ENCODE results near the gene ADGRV1.
"Not testable (repeated sequence)": the region's sequence is repeated elsewhere in the genome, so short reads cannot be mapped to it uniquely, and the experiment has no call there.

Gene ADGRV1

DNA sequence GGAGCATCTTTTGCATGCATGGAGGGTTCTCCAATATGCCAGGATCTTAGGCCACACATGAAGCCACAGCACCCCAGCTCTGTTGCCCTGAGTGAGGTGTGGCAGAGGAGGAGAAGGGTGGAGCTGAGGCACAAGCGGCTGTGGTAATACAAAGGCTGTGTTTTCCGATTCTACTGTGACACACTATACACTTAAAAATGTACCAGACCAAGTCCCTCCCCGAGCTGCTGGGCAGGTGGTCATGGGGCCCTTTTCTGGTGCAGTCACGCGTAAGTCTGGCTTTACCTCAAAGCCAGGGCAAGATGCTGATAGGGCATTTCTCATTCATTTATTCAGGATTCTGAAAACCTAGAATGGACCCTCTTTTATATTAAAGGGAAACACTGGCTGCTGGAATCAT lies 3.7 kb downstream of the ADGRV1 start:
- Histone ChIP-seq H3K4me2 (no peak overlapping the region), H3K4me3 (no peak overlapping the region), H3K36me3 (no peaks in the 10 kb centered on the region), H3K9me3 (peaks cover 8% of the 10 kb centered on the region), H4K20me1 (no peaks in the 10 kb centered on the region), H3K9ac (no peak overlapping the region), H3K27ac (no peak overlapping the region), H3K4me1 (no peaks in the 10 kb centered on the region), H3K27me3 (no peaks in the 10 kb centered on the region)
- TF ChIP-seq Cebpa-rat (IDR thresholded peaks at IDR 0.05): no peak

GRCh38 chr5:90563108-90563507 lies 4.5 kb downstream of the ADGRV1 start:
- no peak overlapping the region for H3K4me2 ChIP-seq
- no peak overlapping the region for H3K4me3 ChIP-seq
- peaks cover 8% of the 10 kb centered on the region for H3K9me3 ChIP-seq
- no peaks in the 10 kb centered on the region for H3K36me3 ChIP-seq
- TF ChIP-seq Cebpa-rat (IDR thresholded peaks at IDR 0.05): no peak
- H3K4me1 ChIP-seq: no peaks in the 10 kb centered on the region
- H3K27ac ChIP-seq: no peak overlapping the region
- no peaks in the 10 kb centered on the region for H3K27me3 ChIP-seq
- no peaks in the 10 kb centered on the region for H4K20me1 ChIP-seq
- H3K9ac ChIP-seq: no peak overlapping the region

DNA sequence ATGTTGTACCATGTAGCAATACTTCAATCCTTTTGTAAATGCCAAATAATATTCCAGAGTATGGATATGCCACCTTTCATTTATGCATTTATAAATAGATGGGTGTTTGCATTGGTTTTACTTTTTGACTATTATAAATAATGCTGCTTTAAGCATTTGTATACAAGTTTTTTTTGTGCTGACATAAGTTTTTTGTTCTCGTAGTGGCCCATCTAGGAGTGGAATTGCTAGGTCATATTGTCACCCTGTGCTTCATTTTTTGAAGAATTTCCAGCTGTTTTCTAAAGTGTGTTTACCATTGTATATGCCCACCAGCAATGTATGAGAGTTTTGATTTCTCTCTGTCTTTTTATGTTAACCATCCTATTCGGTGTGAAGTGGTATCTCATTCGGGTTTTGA lies 6.9 kb downstream of the ADGRV1 start:
- Histone ChIP-seq H3K4me2 (no peak overlapping the region), H3K36me3 (no peaks in the 10 kb centered on the region), H3K4me3 (no peak overlapping the region), H3K4me1 (no peaks in the 10 kb centered on the region), H3K27me3 (no peaks in the 10 kb centered on the region), H3K27ac (no peak overlapping the region), H4K20me1 (no peaks in the 10 kb centered on the region), H3K9me3 (no peaks in the 10 kb centered on the region), H3K9ac (no peak overlapping the region)
- TF ChIP-seq Cebpa-rat (IDR thresholded peaks at IDR 0.05): no peak

DNA sequence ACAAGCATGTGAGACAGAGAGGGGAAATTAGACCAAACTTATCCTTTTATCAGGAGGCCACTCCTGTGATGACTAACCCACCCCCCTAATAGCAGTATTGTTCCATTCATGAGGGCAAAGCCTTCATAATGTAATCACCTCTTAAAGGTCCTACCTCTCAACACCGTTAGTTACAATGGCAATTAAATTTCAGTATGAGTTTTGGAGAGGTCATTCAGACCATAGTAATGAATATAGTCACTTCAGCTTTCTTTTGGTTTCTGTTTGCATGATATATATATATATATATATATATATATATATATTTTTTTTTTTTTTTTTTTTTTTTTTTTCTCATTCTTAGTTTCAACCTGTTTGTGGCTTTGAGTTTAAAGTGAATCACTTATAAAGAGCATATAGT lies 10.5 kb downstream of the ADGRV1 start:
- Histone ChIP-seq H3K27me3 (no peaks in the 10 kb centered on the region), H3K4me1 (no peaks in the 10 kb centered on the region), H3K36me3 (no peaks in the 10 kb centered on the region), H3K9ac (no peak overlapping the region), H3K9me3 (no peaks in the 10 kb centered on the region), H4K20me1 (no peaks in the 10 kb centered on the region), H3K4me2 (no peak overlapping the region), H3K4me3 (no peak overlapping the region), H3K27ac (no peak overlapping the region)
- TF ChIP-seq Cebpa-rat (IDR thresholded peaks at IDR 0.05): no peak

DNA sequence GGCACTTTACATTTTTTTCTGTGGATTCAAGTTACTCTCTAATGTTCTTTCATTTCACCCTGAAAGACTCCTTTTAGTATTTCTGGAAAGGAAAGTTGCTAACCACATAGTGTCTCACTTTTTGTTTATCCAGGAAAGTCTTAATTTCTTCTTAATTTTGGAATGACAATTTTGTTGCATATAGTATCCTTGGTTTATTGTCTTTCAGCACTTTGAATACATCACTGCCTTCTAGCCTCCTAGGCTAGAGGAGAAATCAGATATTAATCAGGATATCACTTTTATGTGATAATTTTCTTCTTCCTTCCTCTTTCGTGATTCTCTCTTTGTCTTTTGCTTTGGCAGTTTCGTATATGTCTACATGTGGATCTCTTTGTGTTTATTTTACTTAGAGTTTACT lies 11.4 kb downstream of the ADGRV1 start:
- Histone ChIP-seq H3K36me3 (no peaks in the 10 kb centered on the region), H3K27me3 (no peaks in the 10 kb centered on the region), H3K9me3 (no peaks in the 10 kb centered on the region), H3K4me1 (no peaks in the 10 kb centered on the region), H3K4me3 (no peak overlapping the region), H4K20me1 (no peaks in the 10 kb centered on the region), H3K9ac (no peak overlapping the region), H3K4me2 (no peak overlapping the region), H3K27ac (no peak overlapping the region)
- TF ChIP-seq Cebpa-rat (IDR thresholded peaks at IDR 0.05): no peak

GRCh38 chr5:90571147-90571773 lies 12.7 kb downstream of the ADGRV1 start:
- Histone ChIP-seq H3K27me3 (no peaks in the 10 kb centered on the region), H3K4me1 (no peaks in the 10 kb centered on the region), H3K4me2 (no peak overlapping the region), H3K9ac (no peak overlapping the region), H3K9me3 (no peaks in the 10 kb centered on the region), H4K20me1 (no peaks in the 10 kb centered on the region), H3K36me3 (no peaks in the 10 kb centered on the region), H3K27ac (no peak overlapping the region), H3K4me3 (no peak overlapping the region)
- TF ChIP-seq Cebpa-rat (IDR thresholded peaks at IDR 0.05): no peak

DNA sequence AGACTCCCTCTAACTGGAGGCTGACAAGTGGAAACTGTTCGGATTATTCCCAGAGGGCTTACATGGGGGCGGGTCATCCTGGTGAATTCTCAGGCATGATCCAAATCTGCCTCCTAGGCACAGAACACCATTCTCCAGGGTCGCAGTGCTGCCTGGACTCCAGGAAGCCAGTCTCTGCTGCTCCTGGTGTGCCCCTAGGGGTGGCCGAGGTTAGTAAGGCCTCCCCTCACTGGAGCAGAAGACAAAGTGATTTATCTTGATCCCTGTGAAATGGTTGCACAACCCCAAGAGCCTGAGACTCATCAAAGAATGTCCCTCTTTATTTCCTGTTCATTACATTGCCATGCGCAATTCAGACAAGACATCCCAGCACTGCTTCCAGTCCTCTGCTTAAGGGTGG lies 17.1 kb downstream of the ADGRV1 start:
- no peak overlapping the region for H3K27ac ChIP-seq
- no peaks in the 10 kb centered on the region for H3K27me3 ChIP-seq
- no peak overlapping the region for H3K4me2 ChIP-seq
- TF ChIP-seq Cebpa-rat (IDR thresholded peaks at IDR 0.05): no peak
- no peaks in the 10 kb centered on the region for H4K20me1 ChIP-seq
- H3K4me3 ChIP-seq: no peak overlapping the region
- peaks cover 4% of the 10 kb centered on the region; the same call in 1 of the 2 replicates for H3K9me3 ChIP-seq
- H3K4me1 ChIP-seq: no peaks in the 10 kb centered on the region
- no peak overlapping the region for H3K9ac ChIP-seq
- H3K36me3 ChIP-seq: no peaks in the 10 kb centered on the region

DNA sequence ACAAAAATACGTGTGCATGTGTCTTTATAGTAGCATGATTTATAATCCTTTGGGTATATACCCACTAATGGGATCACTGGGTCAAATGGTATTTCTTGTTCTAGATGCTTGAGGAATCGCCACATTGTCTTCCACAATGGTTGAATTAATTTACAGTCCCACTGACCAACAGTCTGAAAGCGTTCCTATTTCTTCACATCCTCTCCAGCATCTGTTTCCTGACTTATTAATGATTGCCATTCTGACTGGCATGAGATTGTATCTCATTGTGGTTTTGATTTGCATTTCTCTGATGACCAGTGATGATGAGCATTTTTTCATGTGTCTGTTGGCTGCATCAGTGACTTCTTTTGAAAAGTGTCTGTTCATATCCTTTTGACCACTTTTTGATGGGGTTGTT lies 18.0 kb downstream of the ADGRV1 start:
- not testable (repeated sequence) for H3K36me3 ChIP-seq, H3K4me3 ChIP-seq, H3K9ac ChIP-seq, H3K9me3 ChIP-seq, H3K27ac ChIP-seq, H3K27me3 ChIP-seq, H3K4me1 ChIP-seq, H4K20me1 ChIP-seq, H3K4me2 ChIP-seq

- not testable (repeated sequence) for H3K9me3 ChIP-seq, H4K20me1 ChIP-seq, H3K27me3 ChIP-seq, H3K4me2 ChIP-seq, H3K4me3 ChIP-seq, H3K36me3 ChIP-seq, H3K4me1 ChIP-seq, H3K27ac ChIP-seq, H3K9ac ChIP-seq
These were observed 21.3 kb downstream of the ADGRV1 start for GRCh38 chr5:90579905-90580304.

DNA sequence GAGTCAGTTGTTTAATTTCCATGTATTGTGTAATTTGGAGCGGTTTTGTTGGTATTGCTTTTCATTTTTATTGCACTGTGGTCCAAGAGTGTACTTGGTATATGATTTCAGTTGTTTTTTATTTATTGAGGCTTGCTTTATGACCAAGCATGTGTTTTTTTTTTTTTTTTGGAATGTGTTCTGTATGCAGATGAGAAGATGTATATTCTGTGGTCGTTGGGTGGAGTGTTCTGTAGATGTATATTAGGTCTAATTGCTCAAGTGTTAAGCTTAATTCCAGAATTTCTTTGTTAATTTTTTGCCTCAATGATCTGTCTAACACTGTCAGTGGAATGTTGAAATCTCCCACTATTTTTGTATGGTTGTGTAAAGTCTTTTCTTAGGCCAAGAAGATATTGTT lies 23.4 kb downstream of the ADGRV1 start:
- no peak overlapping the region for H3K9ac ChIP-seq
- no peak overlapping the region for H3K4me2 ChIP-seq
- H4K20me1 ChIP-seq: no peaks in the 10 kb centered on the region
- H3K36me3 ChIP-seq: no peaks in the 10 kb centered on the region
- no peaks in the 10 kb centered on the region for H3K27me3 ChIP-seq
- H3K9me3 ChIP-seq: peaks cover 4% of the 10 kb centered on the region; the same call in 1 of the 2 replicates
- no peak overlapping the region for H3K4me3 ChIP-seq
- no peak for TF ChIP-seq Cebpa-rat (IDR thresholded peaks at IDR 0.05)
- no peaks in the 10 kb centered on the region for H3K4me1 ChIP-seq
- H3K27ac ChIP-seq: no peak overlapping the region

DNA sequence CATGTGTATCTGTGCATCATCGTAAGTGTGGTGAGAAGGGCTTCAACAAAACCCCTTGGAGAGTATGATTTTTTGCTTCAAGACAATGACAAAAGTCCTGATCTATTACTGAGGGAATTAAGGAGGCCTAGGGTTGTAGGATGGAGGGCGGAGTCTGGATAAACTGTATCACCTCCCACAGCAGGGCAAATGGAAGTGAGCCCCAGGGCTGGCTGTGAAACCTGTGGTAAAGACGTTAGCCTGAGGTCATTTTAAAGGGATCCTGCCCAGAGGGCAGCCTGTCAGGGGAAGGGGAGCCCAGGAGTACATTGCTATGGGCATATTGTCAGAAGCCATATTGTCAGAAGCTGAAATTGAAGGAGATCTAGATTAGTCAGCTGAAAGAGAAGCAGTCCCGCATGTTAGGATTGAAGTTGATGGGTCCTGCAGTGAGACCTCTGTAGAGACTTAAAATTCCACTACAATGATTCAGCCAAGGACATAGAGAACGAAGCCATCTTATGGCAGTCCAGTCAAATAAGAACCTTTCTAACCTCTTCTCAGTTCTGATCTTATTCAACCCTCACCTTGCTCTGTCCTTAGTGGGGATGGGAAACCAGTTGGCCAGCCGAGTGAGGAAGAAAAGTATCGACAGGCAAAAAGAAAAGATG lies 26.9 kb downstream of the ADGRV1 start:
- Histone ChIP-seq H3K27ac (no peak overlapping the region), H3K9me3 (no peaks in the 10 kb centered on the region), H3K9ac (no peak overlapping the region), H3K27me3 (no peaks in the 10 kb centered on the region), H3K4me1 (no peaks in the 10 kb centered on the region), H3K4me3 (no peak overlapping the region), H3K4me2 (no peak overlapping the region), H3K36me3 (no peaks in the 10 kb centered on the region), H4K20me1 (no peaks in the 10 kb centered on the region)
- TF ChIP-seq Cebpa-rat (IDR thresholded peaks at IDR 0.05): no peak
